ENCODE results near the gene CHD8. TPM values are rescaled to one million over a fixed set of nuclear protein-coding genes. Genes with fewer than 3 reads are reported as not detected.
"Not testable (repeated sequence)": the region's sequence is repeated elsewhere in the genome, so short reads cannot be mapped to it uniquely, and the experiment has no call there.

CHD8 gene
- total and polyA plus RNA-seq, 2 of the 4 experiments (the other 2 are of a cell fraction), result 32.1 to 55.0 TPM

GRCh38 chr14:21454843-21455544 is 929 bp downstream of the CHD8 start (continued):
- TF ChIP-seq CEBPB (IDR thresholded peaks at IDR 0.05; ENCODE audit: low read depth, low read length), result no peak
- no peak for TF ChIP-seq SMC3 (IDR thresholded peaks at IDR 0.05; ENCODE audit: low read depth, low read length)

- Histone ChIP-seq H3K4me3 (ENCODE audit: insufficient read depth, low read depth, low read length) (no peak overlapping the region), H3K9me3 (ENCODE audit: control insufficient read depth, insufficient read depth, low read length) (no peaks in the 10 kb centered on the region), H3K27ac (ENCODE audit: insufficient read depth, low read length) (no peak overlapping the region), H3K36me3 (ENCODE audit: control insufficient read depth, insufficient read depth, low read length) (no peaks in the 10 kb centered on the region), H2BK20ac (ENCODE audit: low read depth, low read length) (no peak overlapping the region), H2AK5ac (ENCODE audit: low read depth, low read length) (no peak overlapping the region), H3K56ac (ENCODE audit: extremely low read depth, insufficient read depth, low read length) (no peak overlapping the region), H4K8ac (ENCODE audit: low read depth in 2 of 2, low read length in 2 of 2) (no peak overlapping the region), H2BK120ac (ENCODE audit: low read depth, low read length) (no peak overlapping the region), H3K18ac (ENCODE audit: low read depth, low read length) (no peak overlapping the region), H3K27me3 (ENCODE audit: control insufficient read depth, insufficient read depth, low read length) (no peaks in the 10 kb centered on the region), H3K4me2 (ENCODE audit: low read depth, low read length) (no peak overlapping the region), H3K9ac (ENCODE audit: low read depth, low read length) (no peak overlapping the region), H2AFZ (replicated peaks; ENCODE audit: low read length, poor library complexity) (no peak overlapping the region), H4K91ac (ENCODE audit: insufficient read depth, low read depth, low read length) (no peak overlapping the region), H3K4ac (ENCODE audit: low read depth, low read length) (no peak overlapping the region), H2BK5ac (ENCODE audit: low read depth, low read length, poor library complexity, severe bottlenecking) (no peak overlapping the region), H3K23ac (ENCODE audit: low read depth, low read length) (no peak overlapping the region), H4K5ac (ENCODE audit: low read depth, low read length) (no peak overlapping the region), H4K20me1 (ENCODE audit: insufficient read depth, low read length) (peaks cover 10% of the 10 kb centered on the region; the same call in 1 of the 2 replicates), H2BK15ac (ENCODE audit: low read depth, low read length) (no peak overlapping the region), H3K79me1 (ENCODE audit: low read depth in 1 of 2, low read length in 2 of 2) (peaks cover 22 to 52% of the 10 kb centered on the region in 2 experiments), H2AK9ac (replicated peaks; ENCODE audit: low read depth, low read length, poor library complexity) (no peak overlapping the region), H3K9me1 (ENCODE audit: insufficient read depth, low read length) (peaks cover 6% of the 10 kb centered on the region), H3K4me1 (ENCODE audit: control insufficient read depth, insufficient read depth, low read length) (no peaks in the 10 kb centered on the region; the same call in 1 of the 2 replicates), H3K14ac (replicated peaks; ENCODE audit: low read depth, low read length) (no peak overlapping the region)
- no peak for ATAC-seq (ENCODE audit: low read depth)
- in situ Hi-C loops (cut with MboI; ENCODE audit: low sequenced_read_pairs), result no loop called here
- no peak for DNase-seq
- ChIA-PET POLR2A (ENCODE audit: unreplicated experiment) (interaction anchor here (1.4 kb wide), 1 partner anchor 13 kb away, joined by 3 read pairs; no protein-coding TSS in a partner anchor), CTCF (no interaction called here)
- BruUV-seq (replicated peaks), result no TSS peak
- intact Hi-C loops (cut with micrococcal nuclease), result no loop called here
- dilution Hi-C loops (cut with HindIII; ENCODE audit: low sequenced_read_pairs, unreplicated experiment), result no loop called here
- no peak for TF ChIP-seq MXI1 (IDR thresholded peaks at IDR 0.05; ENCODE audit: borderline replicate concordance, low read depth, low read length)
- TF ChIP-seq RAD21 (IDR thresholded peaks at IDR 0.05; ENCODE audit: low read length), result no peak
- TF ChIP-seq SMC3 (IDR thresholded peaks at IDR 0.05; ENCODE audit: low read depth, low read length), result no peak
- no peak for TF ChIP-seq USF2 (IDR thresholded peaks at IDR 0.05; ENCODE audit: low read depth, low read length)
- no CpG with 5 or more reads among the region's 1 CpG for WGBS, 2 experiments (ENCODE audit: extremely low coverage in 2 of 2, insufficient read length in 1 of 2)
Measured at GRCh38 chr14:21449899-21450216, 6.1 kb downstream of the CHD8 start.

GRCh38 chr14:21442657-21443056 is 13.3 kb downstream of the CHD8 start:
- H2BK20ac ChIP-seq (ENCODE audit: low read depth, low read length); H3K23ac ChIP-seq (ENCODE audit: low read depth, low read length); H2AK5ac ChIP-seq (ENCODE audit: low read depth, low read length); CTCF ChIA-PET; H2BK5ac ChIP-seq (ENCODE audit: low read depth, low read length, poor library complexity, severe bottlenecking); H3K4me1 ChIP-seq (ENCODE audit: control insufficient read depth, insufficient read depth, low read length); H3K4me3 ChIP-seq (ENCODE audit: insufficient read depth, low read depth, low read length); H3K36me3 ChIP-seq (ENCODE audit: control insufficient read depth, insufficient read depth, low read length); DNase-seq; H3K56ac ChIP-seq (ENCODE audit: extremely low read depth, insufficient read depth, low read length); H3K4me2 ChIP-seq (ENCODE audit: low read depth, low read length); H4K20me1 ChIP-seq (ENCODE audit: insufficient read depth, low read length); H3K9me1 ChIP-seq (ENCODE audit: insufficient read depth, low read length); BruUV-seq (replicated peaks); H2BK120ac ChIP-seq (ENCODE audit: low read depth, low read length); H3K9me3 ChIP-seq (ENCODE audit: control insufficient read depth, insufficient read depth, low read length); H4K8ac ChIP-seq (ENCODE audit: low read depth in 2 of 2, low read length in 2 of 2); POLR2A ChIA-PET (ENCODE audit: unreplicated experiment); H4K5ac ChIP-seq (ENCODE audit: low read depth, low read length); H2BK15ac ChIP-seq (ENCODE audit: low read depth, low read length); H2AFZ ChIP-seq (replicated peaks; ENCODE audit: low read length, poor library complexity); dilution Hi-C loops (cut with HindIII; ENCODE audit: low sequenced_read_pairs, unreplicated experiment); H3K4ac ChIP-seq (ENCODE audit: low read depth, low read length); in situ Hi-C loops (cut with MboI; ENCODE audit: low sequenced_read_pairs); ATAC-seq (ENCODE audit: low read depth); H3K27me3 ChIP-seq (ENCODE audit: control insufficient read depth, insufficient read depth, low read length); H3K9ac ChIP-seq (ENCODE audit: low read depth, low read length); H2AK9ac ChIP-seq (replicated peaks; ENCODE audit: low read depth, low read length, poor library complexity); intact Hi-C loops (cut with micrococcal nuclease); H3K14ac ChIP-seq (replicated peaks; ENCODE audit: low read depth, low read length); H3K18ac ChIP-seq (ENCODE audit: low read depth, low read length); H3K27ac ChIP-seq (ENCODE audit: insufficient read depth, low read length); H4K91ac ChIP-seq (ENCODE audit: insufficient read depth, low read depth, low read length): not testable (repeated sequence)
- no CpG with 5 or more reads among the region's 1 CpG for WGBS, 2 experiments (ENCODE audit: extremely low coverage in 2 of 2, insufficient read length in 1 of 2)
- H3K79me1 ChIP-seq (ENCODE audit: low read depth in 1 of 2, low read length in 2 of 2), result peaks cover 21 to 47% of the 10 kb centered on the region in 2 experiments

All from IMR-90 (cell line).